ENCODE results near the gene TOP1.

TOP1 gene

GRCh38 chr20:41173791-41174341, 145.2 kb downstream of the TOP1 start:
- no peaks in the 10 kb centered on the region for H3K4me1 ChIP-seq (ENCODE audit: insufficient read depth, low read length)
- H3K4me2 ChIP-seq (ENCODE audit: insufficient read depth, low read length): no peak overlapping the region
- TF ChIP-seq, protein P1, sequence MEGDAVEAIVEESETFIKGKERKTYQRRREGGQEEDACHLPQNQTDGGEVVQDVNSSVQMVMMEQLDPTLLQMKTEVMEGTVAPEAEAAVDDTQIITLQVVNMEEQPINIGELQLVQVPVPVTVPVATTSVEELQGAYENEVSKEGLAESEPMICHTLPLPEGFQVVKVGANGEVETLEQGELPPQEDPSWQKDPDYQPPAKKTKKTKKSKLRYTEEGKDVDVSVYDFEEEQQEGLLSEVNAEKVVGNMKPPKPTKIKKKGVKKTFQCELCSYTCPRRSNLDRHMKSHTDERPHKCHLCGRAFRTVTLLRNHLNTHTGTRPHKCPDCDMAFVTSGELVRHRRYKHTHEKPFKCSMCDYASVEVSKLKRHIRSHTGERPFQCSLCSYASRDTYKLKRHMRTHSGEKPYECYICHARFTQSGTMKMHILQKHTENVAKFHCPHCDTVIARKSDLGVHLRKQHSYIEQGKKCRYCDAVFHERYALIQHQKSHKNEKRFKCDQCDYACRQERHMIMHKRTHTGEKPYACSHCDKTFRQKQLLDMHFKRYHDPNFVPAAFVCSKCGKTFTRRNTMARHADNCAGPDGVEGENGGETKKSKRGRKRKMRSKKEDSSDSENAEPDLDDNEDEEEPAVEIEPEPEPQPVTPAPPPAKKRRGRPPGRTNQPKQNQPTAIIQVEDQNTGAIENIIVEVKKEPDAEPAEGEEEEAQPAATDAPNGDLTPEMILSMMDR (IDR thresholded peaks at IDR 0.05; ENCODE audit: borderline replicate concordance, extremely low read depth, low read length, poor library complexity, severe bottlenecking): no peak
- TF ChIP-seq EZH2 (IDR thresholded peaks at IDR 0.05; ENCODE audit: borderline replicate concordance, low read depth, low read length, severe bottlenecking): no peak
- ATAC-seq (ENCODE audit: insufficient read depth, low read depth) (no peak), DNase-seq (no peak)
- no peaks in the 10 kb centered on the region; the same call in 1 of the 2 replicates for H3K79me2 ChIP-seq (ENCODE audit: insufficient read depth, low read length)
- no peak overlapping the region for H3K27ac ChIP-seq (ENCODE audit: low read length)
- no peaks in the 10 kb centered on the region for H3K27me3 ChIP-seq (ENCODE audit: insufficient read depth, low read length, poor library complexity)
- H3K9ac ChIP-seq (ENCODE audit: low read depth, low read length): no peak overlapping the region
- H3K9me3 ChIP-seq (ENCODE audit: insufficient read depth, low read length, severe bottlenecking): no peaks in the 10 kb centered on the region
- peaks cover 51% of the 10 kb centered on the region for H4K20me1 ChIP-seq (ENCODE audit: insufficient read depth, low read length)
- peaks cover 92% of the 10 kb centered on the region for H3K36me3 ChIP-seq (ENCODE audit: insufficient read depth, low read length)
- H2AFZ ChIP-seq (ENCODE audit: low read depth, low read length): no peak overlapping the region
- H3K4me3 ChIP-seq (ENCODE audit: low read depth in 1 of 2, low read length in 2 of 2): no peak overlapping the region
